Body of pancreas (tissue), 4 donors: Measurements from ENCODE around the gene TENT4A. TPM values are rescaled to one million over a fixed set of nuclear protein-coding genes. Genes with fewer than 3 reads are reported as not detected.
"Not testable (repeated sequence)": the region's sequence is repeated elsewhere in the genome, so short reads cannot be mapped to it uniquely, and the experiment has no call there.

Source experiments
- ATAC-seq: fragments of 150-250 bp; one replicate; pipeline ENCODE4 v1.9.1; 2016
- DNase-seq, 4 donors: peaks; one replicate each; pipeline ENCODE4 v3.0.0-alpha.2; 2019
- H3K27ac ChIP-seq, 4 donors: fragments of 200-600 bp; sonication (generic); 1 replicate in 3 of 4; 2 replicates in 1 of 4; pipeline versions ENCODE4 v1.5.1 to v1.6.1; 2016 to 2019; ENCODE audit warnings: mild to moderate bottlenecking in 1 of 4, mixed read lengths in 1 of 4, moderate library complexity in 1 of 4
- H3K27me3 ChIP-seq, 2 donors: fragments of 200-600 bp; sonication (generic); one replicate each; pipeline ENCODE4 v1.6.0; 2016; ENCODE audit warnings: mild to moderate bottlenecking in 1 of 2
- H3K36me3 ChIP-seq, 2 donors: fragments of 200-600 bp; sonication (generic); replicated peaks in 1 of 2; 2 replicates each; pipeline ENCODE4 v1.5.1; 2016; ENCODE audit warnings: low read depth in 2 of 2; ENCODE audit not compliant: insufficient read depth in 1 of 2
- H3K4me1 ChIP-seq: fragments of 200-600 bp; sonication (generic); one replicate; pipeline ENCODE4 v1.6.0; 2016
- H3K4me3 ChIP-seq, 2 donors: fragments of 200-600 bp; sonication (generic); 1 replicate in 1 of 2; 2 replicates in 1 of 2; pipeline ENCODE4 v1.5.1; 2016 to 2019
- H3K9me3 ChIP-seq, 3 donors: fragments of 200-600 bp; sonication (generic); 1 replicate in 2 of 3; 2 replicates in 1 of 3; pipeline ENCODE4 v1.5.1; 2016
- CTCF ChIP-seq, 7 experiments: fragments of 450-650 bp in 4 of 7; fragments of 200-600 bp in 3 of 7; sonication (generic) in 3 of 7; IDR thresholded peaks; one replicate each; pipeline ENCODE4 v1.5.1; 2016 to 2019; ENCODE audit warnings: antibody characterized with exemption in 7 of 7
- POLR2A ChIP-seq, 3 donors: fragments of 450-650 bp; IDR thresholded peaks; one replicate each; pipeline ENCODE4 v1.6.1; 2016; ENCODE audit warnings: antibody characterized with exemption in 3 of 3, mild to moderate bottlenecking in 2 of 3
- WGBS, 2 donors: methylation state at CpG; one replicate each; pipeline ENCODE4 v1.1.5; 2017; 5-methylcytosine and 5-hydroxymethylcytosine counted together
- intact Hi-C: fragments of 100-400 bp; cut with DNase I; formaldehyde crosslinking; loops from one replicate; pipeline ENCODE4 v1.15.1; 2023
- total RNA-seq, 2 donors: library from RNA; depleted of rRNA; stranded (reverse); fragments of >200 nt; gene quantifications; one replicate each; pipeline ENCODE4 v1.1.0, GENCODE V29; 2016

The TENT4A gene
- total RNA-seq, result 10 to 100 TPM; 11.9 to 27.7 TPM

GRCh38 chr5:6713274-6714225, at the start of gene TENT4A:
TENT4A (plus strand) TSS chr5:6713432; CDS start chr5:6713984, 552 bp downstream.
- intact Hi-C loops, result no loop called here
- 1% methylated on average over 60 of the region's 174 CpGs; no CpG with 5 or more reads in 1 of the 2 donors for WGBS, 2 donors

GRCh38 chr5:6666762-6667161, 46.5 kb upstream of the TENT4A start:
- DNase-seq, result no peak
- H3K4me1 ChIP-seq, result no peaks in the 10 kb centered on the region
- ATAC-seq, result no peak
- H3K36me3 ChIP-seq, result no peaks in the 10 kb centered on the region
- WGBS, 2 donors, result 89% methylated on average over 12 to 15 of the region's 15 CpGs
- H3K27me3 ChIP-seq, result no peaks in the 10 kb centered on the region
- intact Hi-C loops, result no loop called here
- no peaks in the 10 kb centered on the region for H3K9me3 ChIP-seq
- no peak for TF ChIP-seq POLR2A (IDR thresholded peaks at IDR 0.05)
- no peak for TF ChIP-seq CTCF (IDR thresholded peaks at IDR 0.05)
- H3K27ac ChIP-seq, result no peak overlapping the region
- no peak overlapping the region for H3K4me3 ChIP-seq

More at GRCh38 chr5:6713274-6714225, at the start of gene TENT4A:
- no peak for TF ChIP-seq CTCF (IDR thresholded peaks at IDR 0.05)
- TF ChIP-seq POLR2A (IDR thresholded peaks at IDR 0.05), result no peak
- Histone ChIP-seq H3K27me3 (no peaks in the 10 kb centered on the region), H3K4me1 (peaks cover 45% of the 10 kb centered on the region), H3K27ac (peak within 1 kb of the TSS; percentile 93 to 98 (median 96)), H3K9me3 (no peaks in the 10 kb centered on the region), H3K36me3 (no peaks in the 10 kb centered on the region), H3K4me3 (peak within 1 kb of the TSS; percentile 60 to 64)
- ATAC-seq (peak; percentile 9), DNase-seq (peak in 2 of 4 donors; percentile 40 to 48)

GRCh38 chr5:6667648-6668047, 45.6 kb upstream of the TENT4A start:
- no peaks in the 10 kb centered on the region for H3K4me1 ChIP-seq
- ATAC-seq (no peak), DNase-seq (no peak)
- no peak overlapping the region for H3K27ac ChIP-seq
- TF ChIP-seq POLR2A (IDR thresholded peaks at IDR 0.05), result no peak
- intact Hi-C loops, result no loop called here
- H3K27me3 ChIP-seq, result no peaks in the 10 kb centered on the region
- no peaks in the 10 kb centered on the region for H3K36me3 ChIP-seq
- no peaks in the 10 kb centered on the region for H3K9me3 ChIP-seq
- WGBS, 2 donors, result 89 to 92% methylated on average over 5 of the region's 5 CpGs
- no peak overlapping the region for H3K4me3 ChIP-seq

- ATAC-seq, DNase-seq, intact Hi-C loops, H3K4me3 ChIP-seq, H3K27me3 ChIP-seq, H3K9me3 ChIP-seq, H3K4me1 ChIP-seq, H3K27ac ChIP-seq, H3K36me3 ChIP-seq: not testable (repeated sequence)
- 76 to 80% methylated on average over 6 to 9 of the region's 9 CpGs for WGBS, 2 donors
Observed at GRCh38 chr5:6668717-6669116, 44.5 kb upstream of the TENT4A start.

- no peak for DNase-seq
- no peaks in the 10 kb centered on the region for H3K9me3 ChIP-seq
- no peaks in the 10 kb centered on the region for H3K4me1 ChIP-seq
- H3K27ac ChIP-seq, result no peak overlapping the region
- TF ChIP-seq POLR2A (IDR thresholded peaks at IDR 0.05) (no peak), CTCF (IDR thresholded peaks at IDR 0.05) (no peak)
- ATAC-seq, result no peak
- no peak overlapping the region for H3K4me3 ChIP-seq
- WGBS, 2 donors, result 71 to 86% methylated on average over 5 of the region's 5 CpGs
- intact Hi-C loops, result no loop called here
- H3K27me3 ChIP-seq, result no peaks in the 10 kb centered on the region
- H3K36me3 ChIP-seq, result no peaks in the 10 kb centered on the region
Observed at GRCh38 chr5:6673031-6673430, 40.2 kb upstream of the TENT4A start.
